Parathyroid adenoma (tissue), 2 donors: ENCODE results near the gene MRPS25.

Source experiments
- H2AFZ ChIP-seq: fragments of 300-600 bp; sonication (generic); one replicate; pipeline ENCODE4 v1.7.0; 2017; ENCODE audit warnings: antibody characterized with exemption, mild to moderate bottlenecking
- H3K27ac ChIP-seq: fragments of 300-600 bp; sonication (generic); one replicate; pipeline ENCODE4 v1.7.0; 2017
- H3K27me3 ChIP-seq: fragments of 300-600 bp; sonication (generic); one replicate; pipeline ENCODE4 v1.7.0; 2017; ENCODE audit warnings: low read length; ENCODE audit not compliant: control insufficient read depth, insufficient read depth
- H3K36me3 ChIP-seq: fragments of 300-600 bp; sonication (generic); one replicate; pipeline ENCODE4 v1.7.0; 2017; ENCODE audit warnings: low read length; ENCODE audit not compliant: control insufficient read depth, insufficient read depth
- H3K4me1 ChIP-seq: fragments of 300-600 bp; sonication (generic); one replicate; pipeline ENCODE4 v1.7.0; 2017; ENCODE audit warnings: control low read depth
- H3K4me2 ChIP-seq: fragments of 300-600 bp; sonication (generic); one replicate; pipeline ENCODE4 v1.7.0; 2017; ENCODE audit warnings: low read length
- H3K4me3 ChIP-seq: fragments of 300-600 bp; sonication (generic); one replicate; pipeline ENCODE4 v1.7.0; 2017; ENCODE audit warnings: low read depth, low read length
- H3K79me2 ChIP-seq: fragments of 300-600 bp; sonication (generic); one replicate; pipeline ENCODE4 v1.7.0; 2017; ENCODE audit warnings: control low read depth
- H3K9ac ChIP-seq: fragments of 300-600 bp; sonication (generic); one replicate; pipeline ENCODE4 v1.7.0; 2017; ENCODE audit warnings: mild to moderate bottlenecking
- H3K9me3 ChIP-seq: fragments of 300-600 bp; sonication (generic); one replicate; pipeline ENCODE4 v1.7.0; 2017; ENCODE audit warnings: low read length; ENCODE audit not compliant: control insufficient read depth
- CTCF ChIP-seq: fragments of 300-600 bp; sonication (generic); IDR thresholded peaks from one replicate; pipeline ENCODE4 v1.7.0; 2017; ENCODE audit warnings: antibody characterized with exemption, mild to moderate bottlenecking
- donor health status: primary hyperparathyroidism.

Gene MRPS25

GRCh38 chr3:15108869-15109268 lies 43.8 kb upstream of the MRPS25 start:
- no peaks in the 10 kb centered on the region for H3K36me3 ChIP-seq
- no peak overlapping the region for H3K4me2 ChIP-seq
- H3K4me3 ChIP-seq, result no peak overlapping the region
- H3K27ac ChIP-seq, result no peak overlapping the region
- TF ChIP-seq CTCF, result no peak
- no peaks in the 10 kb centered on the region for H3K27me3 ChIP-seq
- no peak overlapping the region for H2AFZ ChIP-seq
- H3K79me2 ChIP-seq, result no peaks in the 10 kb centered on the region
- H3K9me3 ChIP-seq, result no peaks in the 10 kb centered on the region
- no peak overlapping the region for H3K9ac ChIP-seq
- H3K4me1 ChIP-seq, result no peaks in the 10 kb centered on the region

GRCh38 chr3:15108082-15108545 lies 43.0 kb upstream of the MRPS25 start:
- H3K9me3 ChIP-seq, result no peaks in the 10 kb centered on the region
- H2AFZ ChIP-seq, result no peak overlapping the region
- H3K36me3 ChIP-seq, result no peaks in the 10 kb centered on the region
- H3K79me2 ChIP-seq, result no peaks in the 10 kb centered on the region
- peak; percentile 91 for TF ChIP-seq CTCF
- H3K4me2 ChIP-seq, result no peak overlapping the region
- H3K4me3 ChIP-seq, result no peak overlapping the region
- H3K27ac ChIP-seq, result no peak overlapping the region
- peaks cover 2% of the 10 kb centered on the region for H3K4me1 ChIP-seq
- no peaks in the 10 kb centered on the region for H3K27me3 ChIP-seq
- H3K9ac ChIP-seq, result no peak overlapping the region

GRCh38 chr3:15107075-15107947 lies 42.2 kb upstream of the MRPS25 start:
- Histone ChIP-seq H3K79me2 (no peaks in the 10 kb centered on the region), H3K9me3 (no peaks in the 10 kb centered on the region), H3K9ac (no peak overlapping the region), H3K36me3 (no peaks in the 10 kb centered on the region), H3K27ac (no peak overlapping the region), H3K27me3 (no peaks in the 10 kb centered on the region), H2AFZ (no peak overlapping the region), H3K4me3 (no peak overlapping the region), H3K4me2 (no peak overlapping the region), H3K4me1 (peaks cover 10% of the 10 kb centered on the region)
- TF ChIP-seq CTCF, result no peak

GRCh38 chr3:15102836-15103235 lies 37.7 kb upstream of the MRPS25 start:
- no peaks in the 10 kb centered on the region for H3K36me3 ChIP-seq
- H2AFZ ChIP-seq, result peak overlapping the region; percentile 48
- peaks cover 11% of the 10 kb centered on the region for H3K79me2 ChIP-seq
- peak overlapping the region; percentile 13 for H3K4me2 ChIP-seq
- no peaks in the 10 kb centered on the region for H3K27me3 ChIP-seq
- H3K9ac ChIP-seq, result no peak overlapping the region
- peaks cover 21% of the 10 kb centered on the region for H3K4me1 ChIP-seq
- H3K9me3 ChIP-seq, result no peaks in the 10 kb centered on the region
- peak overlapping the region; percentile 32 for H3K4me3 ChIP-seq
- H3K27ac ChIP-seq, result peak overlapping the region; percentile 81
- no peak for TF ChIP-seq CTCF

GRCh38 chr3:15102256-15102655 lies 37.1 kb upstream of the MRPS25 start:
- no peaks in the 10 kb centered on the region for H3K36me3 ChIP-seq
- peak overlapping the region; percentile 32 for H3K4me3 ChIP-seq
- H3K9me3 ChIP-seq, result no peaks in the 10 kb centered on the region
- H2AFZ ChIP-seq, result peak overlapping the region; percentile 48
- no peaks in the 10 kb centered on the region for H3K27me3 ChIP-seq
- no peak for TF ChIP-seq CTCF
- H3K4me2 ChIP-seq, result peak overlapping the region; percentile 13
- no peak overlapping the region for H3K9ac ChIP-seq
- H3K79me2 ChIP-seq, result peaks cover 12% of the 10 kb centered on the region
- H3K27ac ChIP-seq, result peak overlapping the region; percentile 81
- peaks cover 21% of the 10 kb centered on the region for H3K4me1 ChIP-seq
